HG02678 (cell line): ENCODE results near the gene FAM171A1.
A peak's percentile ranks its signal among the peaks of the same experiment; 100 is the strongest.

Experiments used
- ATAC-seq: cut with Tn5 transposase; IDR thresholded peaks from one replicate; pipeline ENCODE4 v1.9.1; 2021; ENCODE audit warnings: mild to moderate bottlenecking, moderate library complexity; ENCODE audit not compliant: unreplicated experiment

FAM171A1 gene

DNA sequence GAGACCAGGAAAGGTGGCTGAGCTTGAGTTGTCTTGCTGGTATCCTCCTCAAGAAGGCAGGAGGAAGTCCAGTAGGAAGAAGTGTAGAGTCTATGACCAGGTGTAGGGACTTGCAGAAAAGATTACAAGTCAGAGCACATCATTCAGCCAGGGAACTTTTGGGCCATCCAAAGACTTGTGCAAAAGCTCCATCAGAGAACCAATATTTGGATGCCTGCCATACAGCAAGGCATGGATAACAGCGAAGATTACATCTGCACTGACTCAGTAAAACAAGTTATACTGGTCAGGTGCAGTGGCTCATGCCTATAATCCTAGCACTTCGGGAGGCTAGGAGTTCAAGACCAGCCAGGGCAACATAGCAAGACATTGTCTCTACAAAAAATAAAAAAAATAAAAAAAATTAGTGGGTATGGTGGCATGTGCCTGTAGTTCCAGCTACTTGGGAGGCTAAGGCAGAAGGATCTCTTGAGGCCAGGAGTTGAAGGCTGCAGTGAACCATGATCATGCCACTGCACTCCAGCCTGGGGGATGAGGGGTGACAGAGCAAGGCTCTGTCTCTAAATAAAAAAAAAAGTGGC lies 189.4 kb downstream of the FAM171A1 start:
- ATAC-seq = no peak

DNA sequence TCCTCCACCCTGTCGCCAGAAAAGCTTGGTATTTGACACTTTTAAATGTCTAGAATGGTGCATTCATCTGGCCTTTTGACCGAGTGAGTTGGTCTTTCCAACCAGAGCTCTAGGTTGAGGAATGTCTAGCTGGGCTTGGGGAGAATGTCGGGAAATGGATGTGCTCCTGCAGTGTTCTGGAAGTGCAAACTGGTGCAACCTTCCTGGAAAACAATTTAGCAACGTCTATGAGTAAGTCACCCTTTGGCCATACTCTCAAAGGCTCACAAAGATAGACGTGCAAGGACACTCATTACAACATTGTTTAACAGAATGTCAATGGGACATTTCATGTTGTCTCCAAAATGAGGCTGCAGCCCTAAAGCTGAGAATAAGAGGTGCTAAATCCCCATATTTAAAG lies 190.4 kb downstream of the FAM171A1 start:
- ATAC-seq = no peak

DNA sequence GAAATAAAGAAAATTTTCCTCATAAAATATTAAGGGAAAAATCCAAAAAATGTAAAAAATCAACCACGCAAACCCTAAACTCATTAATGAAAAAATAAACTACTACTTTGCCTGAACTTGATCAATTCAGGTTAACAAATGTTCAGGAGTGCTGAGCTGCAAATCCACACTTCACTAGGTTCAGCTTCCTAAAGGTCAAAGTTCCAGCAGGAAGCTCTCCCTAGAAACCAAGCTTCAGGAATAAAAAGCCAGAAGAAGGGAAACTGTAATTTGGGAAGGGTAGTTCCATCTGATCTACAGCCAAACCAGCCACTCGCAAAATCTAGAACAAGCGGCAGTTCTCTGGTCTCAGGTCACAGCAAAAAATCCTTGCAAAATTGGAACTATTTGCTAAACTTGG lies 194.8 kb downstream of the FAM171A1 start:
- ATAC-seq = no peak

DNA sequence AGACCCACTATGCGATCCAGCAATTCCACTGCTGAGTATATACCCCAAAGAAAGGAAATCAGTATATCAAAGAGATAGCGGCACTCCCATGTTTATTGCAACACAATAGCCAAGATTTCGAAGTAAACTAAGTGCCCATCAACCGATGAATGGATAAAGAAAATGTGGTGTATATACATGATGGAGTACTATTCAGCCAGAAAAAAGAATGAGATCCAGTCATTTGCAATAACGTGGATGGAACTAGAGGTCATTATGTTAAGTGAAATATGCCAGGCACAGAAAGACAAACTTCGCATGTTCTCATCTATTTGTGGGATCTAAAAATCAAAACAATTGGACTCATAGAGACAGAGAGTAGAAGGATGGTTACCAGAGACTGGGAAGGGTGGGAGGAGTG lies 195.5 kb downstream of the FAM171A1 start:
- ATAC-seq = no peak

DNA sequence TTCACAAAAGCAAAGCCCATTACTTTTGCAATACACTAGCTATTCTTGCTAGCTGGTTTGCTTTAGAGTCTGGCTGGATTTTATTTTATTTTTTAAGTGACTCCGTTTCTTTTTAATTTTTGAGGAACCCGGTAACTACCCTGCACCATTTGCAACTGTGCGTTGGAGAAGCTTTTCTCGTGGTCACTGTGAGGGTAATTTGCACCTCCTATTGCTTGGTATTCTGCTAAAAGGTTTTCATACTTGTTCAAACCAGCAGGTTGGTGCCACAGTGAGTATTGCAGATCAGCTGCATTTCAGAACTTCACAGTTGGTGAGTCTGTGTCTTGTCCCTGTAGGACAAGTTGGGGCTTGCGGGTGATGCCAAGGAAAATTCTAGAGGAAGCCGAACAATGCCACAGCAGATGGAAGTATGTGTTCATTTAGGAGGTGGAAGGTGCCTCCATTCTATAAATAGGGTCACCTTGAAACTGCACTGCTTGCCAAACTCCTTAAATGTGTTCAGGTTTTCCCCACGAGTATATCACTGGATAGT lies 198.7 kb downstream of the FAM171A1 start:
- ATAC-seq = no peak

DNA sequence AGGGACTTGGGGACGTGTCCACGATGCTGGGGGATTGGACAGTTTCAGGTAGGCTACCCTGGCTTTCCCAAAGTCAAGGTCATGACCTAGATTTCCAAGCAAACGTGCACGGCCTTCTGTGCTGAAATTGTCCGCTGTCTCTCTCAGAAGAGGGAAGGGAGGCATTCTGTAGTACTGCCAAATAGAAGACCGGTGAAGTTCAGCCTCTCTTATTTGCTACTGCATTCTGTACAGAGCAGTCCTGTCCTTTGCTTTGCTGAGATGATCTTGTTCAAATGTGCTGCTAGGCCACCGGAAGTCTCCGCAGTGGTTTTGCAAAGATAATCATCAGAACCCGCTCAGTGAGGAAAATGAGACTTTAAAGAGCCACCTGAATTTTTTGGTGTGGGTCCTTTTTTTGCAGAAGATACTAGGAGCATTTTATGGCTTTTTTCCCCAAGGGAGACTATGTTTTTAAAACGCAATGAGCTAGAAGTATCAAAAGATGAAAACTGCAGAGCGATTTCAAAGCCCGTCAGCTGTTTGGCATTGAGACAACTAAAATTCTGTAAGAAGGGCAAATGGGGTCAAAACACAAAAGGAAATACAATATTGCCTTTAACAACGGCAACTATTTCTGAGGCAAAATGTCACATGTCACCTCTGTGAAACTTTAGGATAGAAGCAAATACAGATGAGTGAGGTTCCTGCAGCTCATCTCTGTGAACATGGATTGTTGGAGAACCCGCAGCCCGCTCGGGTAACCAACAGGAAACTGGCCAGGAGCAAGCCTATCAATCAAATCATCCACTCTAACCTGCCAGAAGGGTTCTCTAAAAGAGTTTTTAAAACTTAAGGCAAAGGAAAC lies 201.3 kb downstream of the FAM171A1 start:
- ATAC-seq = no peak

DNA sequence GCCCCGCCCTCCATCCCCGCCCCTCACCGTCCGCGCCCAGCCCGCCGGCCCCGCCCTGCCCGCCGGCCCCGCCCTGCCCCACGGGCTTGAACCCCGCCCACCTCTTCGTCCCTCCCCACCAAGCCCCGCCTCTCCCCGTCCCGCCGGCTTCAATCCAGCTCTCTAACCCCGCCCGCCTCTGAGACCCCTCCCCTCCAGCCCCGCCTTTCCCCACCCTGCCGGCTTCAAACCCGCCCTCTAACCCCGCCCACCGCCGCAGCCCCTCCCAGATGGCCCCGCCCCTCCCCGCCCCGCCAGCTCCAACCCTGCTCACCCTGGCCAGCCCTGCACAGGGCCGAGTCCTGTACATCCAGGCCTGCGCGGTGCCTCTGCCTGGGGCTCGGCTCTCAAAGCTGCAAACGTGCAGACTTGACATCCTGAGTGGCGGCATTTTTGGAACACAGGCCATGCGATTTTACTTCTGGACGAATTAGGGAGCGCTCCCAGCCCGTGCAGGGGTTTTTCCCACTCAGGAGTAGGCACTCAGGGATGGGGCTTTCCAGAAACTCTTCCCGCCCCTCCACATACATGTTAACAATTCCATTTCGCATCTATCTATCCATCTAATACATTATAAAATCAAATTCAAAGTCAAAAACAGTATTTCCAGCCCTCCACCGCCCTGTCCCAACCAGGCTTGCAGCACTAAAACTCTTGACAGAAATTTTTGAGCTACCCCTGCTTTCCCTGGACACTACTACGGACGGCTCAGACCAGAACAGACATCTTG lies 202.1 kb downstream of the FAM171A1 start:
- peak; percentile 43 for ATAC-seq

DNA sequence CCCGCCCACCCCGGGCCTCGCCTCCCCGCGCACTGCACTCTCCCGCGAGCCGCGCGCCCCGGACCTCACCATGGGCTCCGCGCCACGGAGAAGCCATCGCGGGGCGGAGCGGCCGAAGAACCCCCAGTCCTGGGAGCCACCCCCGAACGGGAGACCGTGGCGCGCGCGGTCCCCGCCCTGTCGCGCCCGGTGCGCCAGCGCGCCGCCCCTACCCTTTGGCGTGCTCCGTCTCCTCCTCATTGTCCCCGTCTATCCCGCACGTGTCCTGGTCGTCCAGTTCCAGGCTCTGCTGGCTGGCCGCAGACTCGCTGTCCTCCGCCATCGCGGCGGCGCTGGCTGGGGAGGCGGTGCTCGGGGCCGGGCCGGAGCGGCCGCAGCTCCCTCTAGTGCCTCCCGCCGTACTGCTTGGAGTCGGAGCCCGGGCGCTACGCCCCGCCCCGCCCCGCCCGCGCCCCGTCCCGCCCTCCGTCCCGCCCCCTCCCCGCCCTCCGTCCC lies 202.8 kb downstream of the FAM171A1 start, which contains the start of gene NMT2:
TSS of gene NMT2 (minus strand) at position 403 of the 495 bp plus-strand sequence. CDS start at position 322, 81 bp downstream.
- ATAC-seq = peak; percentile 87

DNA sequence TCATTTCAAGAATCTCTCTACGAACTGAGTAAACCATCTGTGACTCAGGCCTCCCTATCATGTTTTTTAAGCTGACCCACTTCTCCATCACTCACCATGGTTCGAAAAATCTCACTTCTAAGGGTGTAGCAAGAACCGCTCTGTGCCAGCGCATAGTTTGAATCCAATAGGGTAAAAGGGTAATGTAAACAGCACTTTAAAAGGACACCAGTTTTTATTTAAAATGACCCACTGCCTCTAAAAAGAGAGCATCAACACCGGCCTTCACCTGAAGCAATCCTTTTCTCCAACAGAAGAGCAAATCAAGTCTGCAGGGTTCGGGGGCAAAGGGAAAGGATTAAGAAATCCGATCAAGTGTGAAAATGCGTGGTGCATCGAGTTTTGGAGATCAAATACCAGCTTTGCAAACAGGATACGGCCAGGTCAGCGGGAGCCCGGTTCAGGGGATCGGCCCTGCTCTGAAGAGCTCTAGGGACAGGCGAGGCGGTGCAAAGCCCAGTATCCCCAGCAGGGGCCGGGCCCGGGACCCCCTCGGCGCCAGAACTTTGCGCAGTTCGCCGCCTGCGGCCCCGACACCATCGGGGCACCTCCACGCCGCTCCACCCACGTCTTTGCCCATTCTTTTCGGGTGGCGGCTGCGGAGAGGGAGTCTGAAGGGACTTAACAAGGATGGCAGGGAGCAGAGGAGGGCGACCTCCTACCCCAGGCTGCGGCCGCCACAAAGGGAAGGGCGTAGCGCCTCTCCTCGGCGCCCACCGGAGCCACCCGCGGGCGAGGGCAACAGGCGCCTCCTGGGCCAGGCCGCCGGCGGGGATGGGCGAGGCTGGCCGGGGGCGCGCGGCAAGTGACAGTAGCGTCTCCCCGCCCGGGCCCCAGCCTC lies 203.4 kb downstream of the FAM171A1 start:
- ATAC-seq = peak; percentile 37

DNA sequence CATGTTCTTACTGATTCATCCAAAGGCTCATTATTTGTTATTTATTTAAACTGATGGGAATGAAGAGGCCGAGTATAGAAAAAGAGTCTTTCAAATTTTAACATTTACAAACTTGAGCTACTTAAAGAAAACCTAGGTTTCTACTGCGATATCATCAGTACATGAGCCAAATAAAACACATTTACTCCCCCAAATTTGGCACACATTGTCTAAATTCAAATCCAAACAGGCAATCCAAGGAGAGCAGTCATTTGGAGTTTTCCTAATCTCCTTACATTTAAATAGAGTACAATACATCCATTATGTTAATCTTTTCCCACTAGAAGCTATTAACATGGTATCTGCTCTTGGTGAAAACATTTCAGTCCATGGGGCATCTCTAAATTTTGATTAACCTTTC lies 204.8 kb downstream of the FAM171A1 start:
- ATAC-seq = no peak

DNA sequence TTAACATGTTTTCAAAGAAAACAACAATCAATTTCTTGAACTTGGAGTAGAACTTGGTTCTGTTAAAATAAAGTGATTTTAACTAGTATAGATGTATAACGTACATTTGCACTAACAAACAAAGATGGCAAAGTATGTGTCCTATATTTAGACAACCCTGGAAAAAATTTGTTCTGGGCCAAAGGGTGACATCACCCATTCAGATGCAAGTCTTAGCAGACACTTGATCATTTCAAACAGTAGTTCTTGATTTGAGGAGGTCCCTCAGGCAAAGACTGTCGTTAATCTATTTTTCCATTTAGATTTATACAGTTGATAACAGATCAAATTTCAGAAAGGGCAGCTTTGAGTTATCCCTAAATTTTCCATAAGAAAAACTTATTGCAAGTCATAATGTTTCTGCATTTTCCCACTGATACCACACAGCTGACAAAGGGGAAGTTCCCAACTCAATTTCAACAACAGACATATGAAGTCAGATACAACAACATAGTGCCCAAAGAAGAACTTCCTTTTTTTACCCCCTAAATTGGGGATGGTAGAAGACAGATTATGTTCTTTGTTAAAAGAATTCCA lies 207.7 kb downstream of the FAM171A1 start:
- no peak for ATAC-seq
